ENCODE results near the gene USH2A.

GRCh38 chr1:216310776-216311175 lies 112.5 kb downstream of the USH2A start:
- TF ChIP-seq EZH2 (IDR thresholded peaks at IDR 0.05; ENCODE audit: insufficient read depth, low read length) = no peak
- TF ChIP-seq CTCF (IDR thresholded peaks at IDR 0.05; ENCODE audit: insufficient read depth, low read depth, low read length) = peak; percentile 49
